Activated T-cell treated with anti-CD3 and anti-CD28 coated beads, Interleukin-2, amount 50 U/mL, for 48 hours (primary cell): ENCODE data around the gene TMEM150C.

Source experiments
- DNase-seq, 2 experiments: peaks; one replicate each; pipeline ENCODE4 v3.0.0-alpha.2; 2020

TMEM150C gene

DNA sequence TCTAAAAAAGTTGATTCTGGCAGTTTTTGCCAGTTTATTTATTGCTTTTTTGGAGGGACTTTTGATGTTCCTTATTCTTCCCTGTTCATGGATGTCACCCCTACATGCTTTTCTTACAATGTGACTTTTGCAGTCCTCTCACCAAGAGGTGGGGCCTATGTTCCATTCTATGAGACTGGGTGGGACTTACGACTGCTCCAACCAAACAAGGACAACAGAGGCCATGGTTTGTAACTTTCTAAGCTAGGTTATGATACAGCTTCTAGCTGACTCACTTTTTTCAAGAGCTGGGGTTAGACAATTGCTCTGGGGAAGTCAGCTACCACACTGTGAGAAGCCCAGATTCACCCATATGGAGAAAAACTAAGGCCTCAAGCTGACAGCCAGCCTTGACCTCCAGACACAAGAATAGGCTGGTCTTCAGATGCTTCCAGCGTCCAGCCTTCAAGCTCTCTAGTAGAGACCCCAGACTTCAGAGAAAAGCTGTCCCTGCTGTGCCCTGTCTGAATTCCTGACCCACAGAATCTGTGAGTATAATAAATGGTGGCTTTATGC, 91.9 kb downstream of the TMEM150C start:
- no peak for DNase-seq

- DNase-seq = no peak
These were observed 94.3 kb downstream of the TMEM150C start for GRCh38 chr4:82467471-82467870.

- no peak for DNase-seq
These were observed 98.6 kb downstream of the TMEM150C start for GRCh38 chr4:82463221-82463620.

- DNase-seq = peak; percentile 90 to 91
These were observed 99.4 kb downstream of the TMEM150C start for GRCh38 chr4:82462415-82462831.

DNA sequence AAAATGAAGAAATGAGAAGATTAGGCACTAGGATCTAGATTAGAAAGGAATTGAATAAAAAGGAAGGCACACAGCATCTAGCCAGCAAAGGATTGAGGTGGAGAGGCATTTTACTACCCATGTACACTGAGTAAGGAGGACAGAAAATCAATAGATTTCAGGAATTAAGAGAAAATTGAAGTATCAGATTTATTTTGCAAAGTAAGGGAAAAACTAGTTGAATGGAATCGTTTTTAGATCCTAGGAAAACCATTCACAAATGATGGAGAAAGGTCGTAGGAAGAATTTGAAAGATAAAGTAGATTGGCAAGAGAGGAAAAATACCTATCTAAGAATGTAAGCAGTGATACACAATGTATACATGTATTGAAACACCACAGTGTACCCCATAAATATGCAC, 100.1 kb downstream of the TMEM150C start:
- no peak for DNase-seq

- DNase-seq = no peak
These were observed 103.1 kb downstream of the TMEM150C start for GRCh38 chr4:82458729-82459128.

- DNase-seq = no peak
These were observed 104.5 kb downstream of the TMEM150C start for GRCh38 chr4:82457266-82457665.

- DNase-seq = no peak
These were observed 109.8 kb downstream of the TMEM150C start for GRCh38 chr4:82452026-82452425.

- DNase-seq = no peak
These were observed 110.6 kb downstream of the TMEM150C start for GRCh38 chr4:82450966-82451755.

GRCh38 chr4:82447886-82448285, 113.9 kb downstream of the TMEM150C start:
- DNase-seq = no peak

DNA sequence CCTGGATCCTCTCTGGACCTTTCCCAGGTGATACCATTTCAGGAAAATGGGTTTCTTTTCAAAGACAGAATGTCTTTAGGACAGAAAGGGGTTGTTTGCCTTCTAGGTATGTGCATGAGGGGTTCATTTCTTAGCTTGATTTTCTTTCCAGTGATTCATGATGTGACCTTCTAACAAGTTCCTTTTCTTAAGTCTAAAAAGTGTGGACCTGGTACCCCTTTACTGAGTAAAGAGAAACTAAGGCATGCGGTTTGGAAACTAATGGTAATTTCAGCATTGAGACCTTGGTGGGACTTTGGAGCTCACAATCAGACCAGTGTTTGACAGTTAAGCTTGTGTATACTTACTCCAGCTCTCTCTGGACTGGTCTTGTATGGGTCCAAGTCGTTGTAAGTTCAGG, 122.7 kb downstream of the TMEM150C start:
- no peak for DNase-seq

DNA sequence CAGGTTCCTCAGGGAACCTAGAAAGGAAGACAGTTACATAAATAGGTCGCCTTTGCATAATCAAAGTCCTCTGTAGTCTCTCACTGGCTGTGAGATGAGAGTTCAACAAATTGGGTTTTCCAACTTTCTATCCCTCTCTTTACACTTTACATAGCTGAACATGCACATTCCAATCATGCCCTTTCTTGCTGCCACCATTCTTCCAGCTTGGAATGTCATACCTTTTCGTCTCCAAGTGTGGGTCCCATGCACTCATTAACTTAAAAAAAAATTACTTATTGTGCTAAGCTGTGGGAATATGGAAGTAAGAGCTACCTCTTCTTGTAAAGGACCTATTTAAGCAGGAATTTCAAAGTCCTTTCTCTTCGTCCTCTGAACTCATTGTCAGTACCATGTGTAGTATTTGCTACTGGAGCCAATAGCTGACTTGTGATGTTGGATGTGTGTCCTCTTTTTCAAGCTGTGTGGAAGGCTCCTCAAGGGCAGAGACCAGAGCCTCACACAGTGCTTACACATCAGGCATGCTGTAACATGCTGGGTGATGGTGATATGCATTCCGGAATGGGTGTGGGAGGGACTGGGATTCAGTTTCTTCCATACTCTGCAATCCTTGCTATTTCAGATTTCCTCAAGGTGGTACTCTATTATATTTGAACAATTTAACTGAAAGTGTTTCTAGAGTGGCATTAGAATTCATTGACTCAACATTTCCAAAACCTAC, 124.3 kb downstream of the TMEM150C start:
- no peak for DNase-seq

DNA sequence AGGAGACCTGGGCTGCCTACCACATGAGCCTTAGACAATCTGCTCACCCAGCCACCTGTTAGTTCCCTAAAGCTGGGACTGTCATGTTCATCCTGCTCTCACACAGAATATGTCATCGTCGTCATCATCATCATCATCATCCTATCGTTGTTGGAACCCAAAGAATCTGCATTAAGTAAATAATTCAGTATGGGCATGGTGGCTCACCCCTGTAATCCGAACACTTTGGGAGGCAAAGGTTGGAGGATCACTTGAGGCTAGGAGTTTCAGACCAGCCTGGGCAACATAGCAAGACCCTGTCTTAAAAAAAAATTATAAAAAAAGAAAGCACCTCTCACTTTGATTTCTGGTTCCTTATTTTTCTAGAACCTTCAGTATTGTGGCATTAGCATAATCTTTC, 125.0 kb downstream of the TMEM150C start:
- DNase-seq = no peak

DNA sequence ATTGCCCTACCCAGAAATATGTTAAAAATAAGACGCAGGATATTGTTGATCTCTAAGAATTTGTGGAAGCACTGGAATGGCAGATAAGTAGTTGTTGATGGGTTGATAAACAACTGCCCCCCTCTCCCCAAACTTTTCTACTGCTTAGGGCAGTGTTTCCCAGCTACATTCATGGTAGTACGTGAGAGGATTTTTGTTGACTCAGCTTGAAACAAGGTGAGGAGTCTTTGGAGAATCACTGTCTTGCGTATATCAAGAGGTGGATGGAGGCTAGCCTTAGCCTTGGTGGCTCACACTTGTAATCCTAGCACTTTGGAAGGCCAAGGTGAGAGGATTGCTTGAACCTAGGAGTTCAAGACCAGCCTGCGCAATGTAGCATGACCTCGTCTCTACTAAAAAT, 125.7 kb downstream of the TMEM150C start:
- no peak for DNase-seq

- DNase-seq = no peak
These were observed 126.8 kb downstream of the TMEM150C start for GRCh38 chr4:82434949-82435348.

DNA sequence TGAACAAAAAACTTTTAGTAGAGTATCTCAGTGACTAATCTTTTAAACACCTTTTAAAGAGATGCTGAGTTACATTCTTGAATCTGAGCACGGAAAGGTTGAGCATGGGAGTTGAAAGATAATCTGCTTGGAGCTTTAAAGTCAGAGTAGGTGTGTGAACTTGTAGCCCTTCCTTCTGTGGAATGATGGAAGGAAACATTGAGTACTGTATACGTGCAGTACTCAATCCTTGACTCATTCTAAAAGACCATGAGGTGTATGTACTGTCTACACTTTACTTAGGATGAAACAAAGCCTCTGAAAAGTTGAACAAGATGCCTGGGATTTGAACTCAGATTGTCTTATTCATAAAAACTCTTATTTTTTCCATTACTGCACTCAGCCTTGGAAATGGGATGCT, 128.0 kb downstream of the TMEM150C start:
- DNase-seq = no peak
